SU-DHL-6 (cell line): ENCODE data around the gene BCAS3.

Experiments used
- EZH2phosphoT487 ChIP-seq: fragments of 200-600 bp; sonication (generic), shearing (Covaris generic); conservative IDR thresholded peaks from 2 replicates; pipeline ENCODE4 v1.6.1; 2018; ENCODE audit warnings: mild to moderate bottlenecking, antibody characterized with exemption, low read length, moderate library complexity, mixed read lengths
- TF ChIP-seq, protein P1 (sequence below): fragments of 200-600 bp; sonication (generic); IDR thresholded peaks from one replicate; pipeline ENCODE4 v1.5.1; 2017; ENCODE audit warnings: antibody characterized with exemption, mild to moderate bottlenecking, low read length, moderate library complexity; ENCODE audit not compliant: insufficient read depth, poor library complexity, severe bottlenecking

DNA sequence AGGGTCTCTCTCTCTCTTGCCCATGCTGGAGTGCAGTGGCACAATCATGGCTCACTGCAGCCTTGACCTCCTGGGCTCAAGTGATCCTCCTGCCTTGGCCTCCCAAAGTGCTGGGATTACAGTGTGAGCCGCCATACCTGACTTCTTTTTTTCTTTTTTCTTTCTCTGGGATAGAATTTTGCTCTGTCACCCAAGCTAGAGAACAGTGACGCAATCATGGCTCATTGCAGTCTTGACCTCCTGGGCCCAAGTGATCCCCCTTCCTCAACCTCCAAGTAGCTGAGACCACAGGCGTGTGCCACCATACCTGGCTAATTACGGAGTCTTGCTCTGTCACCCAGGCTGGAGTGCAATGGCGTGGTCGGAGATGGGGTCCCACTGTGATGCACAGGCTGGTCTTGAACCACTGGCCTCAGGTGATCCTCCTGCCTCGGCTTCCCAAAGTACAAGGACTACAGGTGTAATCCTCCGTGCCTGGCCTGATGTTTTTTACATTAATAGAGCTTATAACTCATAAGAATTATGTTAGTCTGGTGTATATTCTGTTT lies 76.5 kb downstream of the BCAS3 start:
- TF ChIP-seq, protein P1, sequence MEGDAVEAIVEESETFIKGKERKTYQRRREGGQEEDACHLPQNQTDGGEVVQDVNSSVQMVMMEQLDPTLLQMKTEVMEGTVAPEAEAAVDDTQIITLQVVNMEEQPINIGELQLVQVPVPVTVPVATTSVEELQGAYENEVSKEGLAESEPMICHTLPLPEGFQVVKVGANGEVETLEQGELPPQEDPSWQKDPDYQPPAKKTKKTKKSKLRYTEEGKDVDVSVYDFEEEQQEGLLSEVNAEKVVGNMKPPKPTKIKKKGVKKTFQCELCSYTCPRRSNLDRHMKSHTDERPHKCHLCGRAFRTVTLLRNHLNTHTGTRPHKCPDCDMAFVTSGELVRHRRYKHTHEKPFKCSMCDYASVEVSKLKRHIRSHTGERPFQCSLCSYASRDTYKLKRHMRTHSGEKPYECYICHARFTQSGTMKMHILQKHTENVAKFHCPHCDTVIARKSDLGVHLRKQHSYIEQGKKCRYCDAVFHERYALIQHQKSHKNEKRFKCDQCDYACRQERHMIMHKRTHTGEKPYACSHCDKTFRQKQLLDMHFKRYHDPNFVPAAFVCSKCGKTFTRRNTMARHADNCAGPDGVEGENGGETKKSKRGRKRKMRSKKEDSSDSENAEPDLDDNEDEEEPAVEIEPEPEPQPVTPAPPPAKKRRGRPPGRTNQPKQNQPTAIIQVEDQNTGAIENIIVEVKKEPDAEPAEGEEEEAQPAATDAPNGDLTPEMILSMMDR, result no peak
- TF ChIP-seq EZH2phosphoT487, result no peak
